Fibroblast of lung (primary cell): Measurements from ENCODE around the gene COL3A1. TPM values are rescaled to one million over a fixed set of nuclear protein-coding genes. Genes with fewer than 3 reads are reported as not detected.

Experiments used
- DNase-seq, 2 donors: peaks; one replicate each; pipeline versions ENCODE4 v3.0.0 to v3.0.0-alpha.2; 2010; ENCODE audit warnings: low read depth in 2 of 2
- H2AFZ ChIP-seq: 2 replicates; pipeline ENCODE4 v1.5.1; 2012; ENCODE audit warnings: low read length, control low read depth, inconsistent platforms
- H3K27ac ChIP-seq: 2 replicates; pipeline ENCODE4 v1.5.1; 2011; ENCODE audit warnings: low read length, control low read depth; ENCODE audit not compliant: insufficient read depth
- H3K27me3 ChIP-seq: 2 replicates; pipeline ENCODE4 v1.5.1; 2011; ENCODE audit warnings: mild to moderate bottlenecking, low read length; ENCODE audit not compliant: control insufficient read depth, insufficient read depth
- H3K36me3 ChIP-seq: 2 replicates; pipeline ENCODE4 v1.5.1; 2011; ENCODE audit warnings: low read length; ENCODE audit not compliant: control insufficient read depth, insufficient read depth
- H3K4me1 ChIP-seq: 2 replicates; pipeline ENCODE4 v1.5.1; 2011; ENCODE audit warnings: low read length; ENCODE audit not compliant: control insufficient read depth, insufficient read depth; ENCODE audit errors: extremely low read depth
- H3K4me2 ChIP-seq: 2 replicates; pipeline ENCODE4 v1.5.1; 2011; ENCODE audit warnings: low read length, control low read depth; ENCODE audit not compliant: insufficient read depth; ENCODE audit errors: extremely low read depth
- H3K4me3 ChIP-seq, 4 experiments: fragments of 200-600 bp in 1 of 4; sonication (generic) in 1 of 4; replicated peaks in 1 of 4; 2 replicates each; pipeline ENCODE4 v1.5.1; 2011 to 2016; ENCODE audit warnings: low read length in 4 of 4, low read depth in 3 of 4, mild to moderate bottlenecking in 3 of 4, control low read depth in 2 of 4, inconsistent platforms in 1 of 4, mixed read lengths in 1 of 4; ENCODE audit not compliant: insufficient read depth in 1 of 4; ENCODE audit errors: control extremely low read depth in 1 of 4
- H3K79me2 ChIP-seq: 2 replicates; pipeline ENCODE4 v1.5.1; 2012; ENCODE audit warnings: mild to moderate bottlenecking, low read length, inconsistent platforms; ENCODE audit not compliant: control insufficient read depth, insufficient read depth
- H3K9ac ChIP-seq: 2 replicates; pipeline ENCODE4 v1.5.1; 2011; ENCODE audit warnings: mild to moderate bottlenecking, low read length, control low read depth; ENCODE audit not compliant: insufficient read depth
- H3K9me3 ChIP-seq: 2 replicates; pipeline ENCODE4 v1.5.1; 2012; ENCODE audit warnings: low read depth, low read length; ENCODE audit not compliant: control insufficient read depth, insufficient read depth
- H4K20me1 ChIP-seq: 2 replicates; pipeline ENCODE4 v1.5.1; 2011; ENCODE audit warnings: low read length; ENCODE audit not compliant: control insufficient read depth, insufficient read depth; ENCODE audit errors: extremely low read depth
- CTCF ChIP-seq, 2 donors: IDR thresholded peaks in 1 of 2; conservative IDR thresholded peaks in 1 of 2; 1 replicate in 1 of 2; 2 replicates in 1 of 2; pipeline ENCODE4 v1.5.1; 2011 to 2012; ENCODE audit warnings: low read length in 2 of 2, control low read depth in 1 of 2, inconsistent platforms in 1 of 2, low read depth in 1 of 2, mild to moderate bottlenecking in 1 of 2
- EZH2 ChIP-seq: IDR thresholded peaks from 2 replicates; pipeline ENCODE4 v1.5.1; 2012; ENCODE audit warnings: low read length, control low read depth, mild to moderate bottlenecking; ENCODE audit errors: missing control alignments
- polyA plus RNA-seq, 2 donors: library from polyadenylated mRNA; depleted of rRNA in 1 of 2; stranded (reverse) in 1 of 2; unstranded in 1 of 2; fragments of >200 nt; gene quantifications; 2 replicates each; pipeline ENCODE4 v1.2.1, GENCODE V29; 2011 to 2012; ENCODE audit warnings: missing spikeins in 1 of 2
- total RNA-seq: library from RNA; depleted of rRNA; stranded (reverse); fragments of >200 nt; gene quantifications from 2 replicates; pipeline ENCODE4 v1.2.1, GENCODE V29; 2014

The COL3A1 gene
- total and polyA plus RNA-seq, 2 donors (not counting 1 experiment from before 2014, with no cell fraction given), result 925 to 2,255 TPM

- Histone ChIP-seq H2AFZ (no peak overlapping the region), H3K27me3 (no peaks in the 10 kb centered on the region), H3K36me3 (no peaks in the 10 kb centered on the region), H3K79me2 (no peaks in the 10 kb centered on the region), H3K9ac (no peak overlapping the region), H3K27ac (no peak overlapping the region), H4K20me1 (no peaks in the 10 kb centered on the region), H3K4me1 (peaks cover 8% of the 10 kb centered on the region), H3K4me3 (no peak overlapping the region), H3K4me2 (no peak overlapping the region), H3K9me3 (no peaks in the 10 kb centered on the region)
- peak in 1 of 2 donors; percentile 51 for DNase-seq
- TF ChIP-seq CTCF (conservative IDR thresholded peaks at IDR 0.05 in 1 of 2, IDR thresholded peaks at IDR 0.05 in 1 of 2; ENCODE audit: low read depth in 1 of 2, low read length in 2 of 2), result no peak
- TF ChIP-seq EZH2, result no peak
Measured at GRCh38 chr2:188964976-188965546, 9.1 kb upstream of the COL3A1 start.

- Histone ChIP-seq H3K27me3 (no peaks in the 10 kb centered on the region), H3K9ac (no peak overlapping the region), H3K79me2 (no peaks in the 10 kb centered on the region), H3K4me1 (peaks cover 11% of the 10 kb centered on the region), H4K20me1 (no peaks in the 10 kb centered on the region), H3K4me3 (no peak overlapping the region), H3K9me3 (no peaks in the 10 kb centered on the region), H3K27ac (no peak overlapping the region), H3K4me2 (no peak overlapping the region), H2AFZ (no peak overlapping the region), H3K36me3 (no peaks in the 10 kb centered on the region)
- TF ChIP-seq EZH2, result no peak
- no peak for TF ChIP-seq CTCF (conservative IDR thresholded peaks at IDR 0.05 in 1 of 2, IDR thresholded peaks at IDR 0.05 in 1 of 2; ENCODE audit: low read depth in 1 of 2, low read length in 2 of 2)
- DNase-seq, result no peak
Measured at GRCh38 chr2:188965563-188965962, 8.6 kb upstream of the COL3A1 start.

- Histone ChIP-seq H3K36me3 (no peaks in the 10 kb centered on the region), H3K79me2 (no peaks in the 10 kb centered on the region), H3K4me2 (no peak overlapping the region), H3K4me1 (peaks cover 14% of the 10 kb centered on the region), H4K20me1 (no peaks in the 10 kb centered on the region), H3K27me3 (no peaks in the 10 kb centered on the region), H3K9ac (no peak overlapping the region), H2AFZ (peak overlapping the region; percentile 34), H3K9me3 (no peaks in the 10 kb centered on the region), H3K27ac (no peak overlapping the region), H3K4me3 (no peak overlapping the region)
- peak in 1 of 2 donors; percentile 61 for DNase-seq
- TF ChIP-seq EZH2 (no peak), CTCF (conservative IDR thresholded peaks at IDR 0.05 in 1 of 2, IDR thresholded peaks at IDR 0.05 in 1 of 2; ENCODE audit: low read depth in 1 of 2, low read length in 2 of 2) (no peak)
Measured at GRCh38 chr2:188966079-188966571, 8.0 kb upstream of the COL3A1 start.
